ENCODE data around the gene EVX1. TPM values are rescaled to one million over a fixed set of nuclear protein-coding genes. Genes with fewer than 3 reads are reported as not detected.

Gene EVX1
- total RNA-seq, 1 experiment from 2014 or later: 0.33 TPM

DNA sequence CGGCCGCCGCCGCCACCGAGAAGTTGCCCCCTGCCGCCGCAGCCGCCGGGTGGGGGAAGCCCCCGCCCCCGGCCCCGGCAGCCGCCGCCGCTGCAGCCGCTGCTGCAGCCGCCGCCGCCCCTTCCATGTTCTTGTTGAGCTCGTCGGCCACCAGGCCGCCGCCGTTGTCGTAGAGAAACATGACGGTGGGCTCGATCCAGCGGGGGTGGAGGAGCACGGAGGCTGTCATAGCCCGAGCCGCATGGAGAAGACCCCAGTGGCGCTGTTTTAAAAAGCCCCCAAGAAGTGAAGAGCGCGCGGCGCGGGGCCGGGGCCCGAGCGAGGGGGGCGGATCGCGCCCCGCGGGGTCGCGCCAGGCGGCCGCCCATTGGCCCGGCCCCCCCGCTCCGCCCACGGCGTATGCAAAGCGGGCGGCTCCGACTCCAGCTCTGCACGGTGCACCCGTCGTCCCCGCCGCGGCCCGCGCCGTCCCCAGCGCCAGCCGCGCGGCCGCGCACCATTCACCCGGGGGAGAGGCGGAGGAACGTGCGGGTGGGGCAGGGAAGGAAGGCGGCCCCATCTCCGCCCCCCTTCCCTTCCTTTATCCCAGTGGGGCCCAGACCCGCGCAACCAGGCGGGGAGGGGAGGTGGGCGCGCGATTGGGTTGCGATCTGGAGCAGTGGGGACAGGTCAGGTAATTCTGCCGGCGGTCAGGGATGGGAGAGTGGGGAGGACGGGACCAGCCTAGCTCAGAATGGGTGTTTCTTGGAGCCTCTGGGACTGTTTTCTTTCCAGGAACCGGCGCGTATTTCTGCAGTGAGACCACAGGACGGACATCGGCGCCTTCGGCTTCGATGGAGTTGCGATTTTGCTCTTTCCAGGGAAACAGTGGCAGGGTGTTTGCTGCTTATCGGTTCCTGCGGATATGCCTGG, 42.5 kb upstream of the EVX1 start, which contains the start of gene HOXA13:
TSS of gene HOXA13 (minus strand) at position 243 of the 912 bp plus-strand sequence. CDS start at position 229, 14 bp downstream.
- DNase-seq (peak; percentile 92), ATAC-seq (peak; percentile 59)
- ChIA-PET CTCF (interaction anchor here (0.6 to 2.3 kb wide), 4 partner anchors 9 to 462 kb away, joined by 3 to 20 read pairs (median 4); no protein-coding TSS in a partner anchor), POLR2A (ENCODE audit: unreplicated experiment) (interaction anchor here (0.9 to 1.0 kb wide), 4 partner anchors 11 to 539 kb away, joined by 3 to 24 read pairs (median 4); no protein-coding TSS in a partner anchor)
- Histone ChIP-seq H3K9me2 (replicated peaks; ENCODE audit: low read length) (no peaks in the 10 kb centered on the region), H3F3A (ENCODE audit: low read length, unreplicated experiment) (no peaks in the 10 kb centered on the region), H3K36me3 (ENCODE audit: low read depth, low read length) (0 out of 2 replicates have a peak, but pooled peaks cover 6% of the 10 kb centered on the region), H3K9me3 (ENCODE audit: low read length) (no peaks in the 10 kb centered on the region), H3K9ac (ENCODE audit: low read length) (peak within 1 kb of the TSS; percentile 97), H3K4me2 (ENCODE audit: low read length) (peak within 1 kb of the TSS; percentile 99), H3K27ac (ENCODE audit: low read length) (peak within 1 kb of the TSS; percentile 92), H3K4me1 (ENCODE audit: insufficient read depth, low read length) (peaks cover 34% of the 10 kb centered on the region), H2AFZ (ENCODE audit: low read length) (peak within 1 kb of the TSS; percentile 35), H3K79me2 (ENCODE audit: low read length) (peaks cover 95% of the 10 kb centered on the region), H3K27me3 (ENCODE audit: low read length) (no peaks in the 10 kb centered on the region), H3K4me3 (ENCODE audit: low read length) (peak within 1 kb of the TSS; percentile 91), H4K20me1 (ENCODE audit: low read length) (peaks cover 12% of the 10 kb centered on the region; the same call in 1 of the 2 replicates)
- no TSS peak for BruUV-seq (replicated peaks)
- intact Hi-C loops (cut with micrococcal nuclease): loop anchor here (5.0 kb wide), 3 partner anchors 33 to 892 kb away; partner anchors contain the start of genes HOXA9 and TAX1BP1
- TF ChIP-seq EZH2phosphoT487 (IDR thresholded peaks at IDR 0.05; ENCODE audit: borderline replicate concordance, low read length) (peak; percentile 94), EZH2 (IDR thresholded peaks at IDR 0.05; ENCODE audit: low read length, unreplicated experiment) (no peak)

DNA sequence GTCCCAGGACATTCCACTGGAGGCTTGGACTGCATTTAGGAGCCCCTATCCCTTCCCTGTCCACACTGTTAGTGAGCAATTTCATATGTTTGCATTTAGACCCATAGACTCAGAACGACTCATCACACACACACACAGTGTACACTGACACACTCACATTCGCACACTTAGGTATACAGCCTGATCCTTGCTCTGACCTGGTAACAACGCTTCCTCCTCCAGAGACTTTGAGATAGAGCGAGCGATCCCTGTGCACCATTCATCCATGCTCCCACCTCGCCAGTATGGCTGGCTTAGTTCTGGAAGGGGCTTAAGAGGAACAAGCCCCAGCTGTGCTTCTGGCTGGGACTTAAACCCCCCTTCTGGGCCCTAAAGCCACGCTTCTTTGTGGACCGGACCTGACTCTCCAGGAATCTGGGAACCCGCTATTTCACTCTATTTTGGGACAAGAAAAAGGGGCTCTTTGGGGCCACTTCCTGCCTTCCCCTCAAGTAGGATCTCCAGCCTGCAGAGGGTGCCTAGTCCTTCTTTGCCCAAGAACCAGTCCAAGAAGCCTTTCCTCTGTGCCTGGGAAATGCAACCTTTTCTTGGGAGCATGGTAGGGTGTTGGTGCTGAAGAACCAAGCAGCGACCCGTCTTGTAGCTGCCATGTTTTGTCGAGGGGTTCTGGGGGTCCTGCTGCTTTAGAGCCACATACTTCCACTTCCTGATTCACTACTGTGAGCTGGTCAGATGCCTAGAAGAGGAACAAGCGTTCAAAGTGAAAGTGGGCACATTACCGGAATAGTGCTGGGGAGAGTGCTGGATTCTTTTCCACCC, 41.6 kb upstream of the EVX1 start:
- TF ChIP-seq EZH2 (IDR thresholded peaks at IDR 0.05; ENCODE audit: low read length, unreplicated experiment): no peak
- TF ChIP-seq, protein P1, sequence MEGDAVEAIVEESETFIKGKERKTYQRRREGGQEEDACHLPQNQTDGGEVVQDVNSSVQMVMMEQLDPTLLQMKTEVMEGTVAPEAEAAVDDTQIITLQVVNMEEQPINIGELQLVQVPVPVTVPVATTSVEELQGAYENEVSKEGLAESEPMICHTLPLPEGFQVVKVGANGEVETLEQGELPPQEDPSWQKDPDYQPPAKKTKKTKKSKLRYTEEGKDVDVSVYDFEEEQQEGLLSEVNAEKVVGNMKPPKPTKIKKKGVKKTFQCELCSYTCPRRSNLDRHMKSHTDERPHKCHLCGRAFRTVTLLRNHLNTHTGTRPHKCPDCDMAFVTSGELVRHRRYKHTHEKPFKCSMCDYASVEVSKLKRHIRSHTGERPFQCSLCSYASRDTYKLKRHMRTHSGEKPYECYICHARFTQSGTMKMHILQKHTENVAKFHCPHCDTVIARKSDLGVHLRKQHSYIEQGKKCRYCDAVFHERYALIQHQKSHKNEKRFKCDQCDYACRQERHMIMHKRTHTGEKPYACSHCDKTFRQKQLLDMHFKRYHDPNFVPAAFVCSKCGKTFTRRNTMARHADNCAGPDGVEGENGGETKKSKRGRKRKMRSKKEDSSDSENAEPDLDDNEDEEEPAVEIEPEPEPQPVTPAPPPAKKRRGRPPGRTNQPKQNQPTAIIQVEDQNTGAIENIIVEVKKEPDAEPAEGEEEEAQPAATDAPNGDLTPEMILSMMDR (conservative IDR thresholded peaks at IDR 0.05; ENCODE audit: low read depth, low read length): no peak
- TF ChIP-seq EZH2phosphoT487 (IDR thresholded peaks at IDR 0.05; ENCODE audit: borderline replicate concordance, low read length): no peak
- H3K79me2 ChIP-seq (ENCODE audit: low read length): peaks cover 95% of the 10 kb centered on the region
- no peaks in the 10 kb centered on the region for H3K9me3 ChIP-seq (ENCODE audit: low read length)
- peaks cover 30% of the 10 kb centered on the region for H3K4me1 ChIP-seq (ENCODE audit: insufficient read depth, low read length)
- no peaks in the 10 kb centered on the region for H3K9me2 ChIP-seq (replicated peaks; ENCODE audit: low read length)
- ATAC-seq (peak; percentile 6), DNase-seq (peak; percentile 57)
- H3K27me3 ChIP-seq (ENCODE audit: low read length): no peaks in the 10 kb centered on the region
- peak overlapping the region; percentile 92 for H3K27ac ChIP-seq (ENCODE audit: low read length)
- peak overlapping the region; percentile 35 for H2AFZ ChIP-seq (ENCODE audit: low read length)
- intact Hi-C loops (cut with micrococcal nuclease): loop anchor here (5.0 kb wide), 1 partner anchor 34 kb away; the partner anchor contains the start of gene HOXA9
- no peaks in the 10 kb centered on the region for H3F3A ChIP-seq (ENCODE audit: low read length, unreplicated experiment)
- H3K4me2 ChIP-seq (ENCODE audit: low read length): peak overlapping the region; percentile 94
- 0 out of 2 replicates have a peak, but pooled peaks cover 6% of the 10 kb centered on the region for H3K36me3 ChIP-seq (ENCODE audit: low read depth, low read length)
- H4K20me1 ChIP-seq (ENCODE audit: low read length): peaks cover 12% of the 10 kb centered on the region; the same call in 1 of the 2 replicates
- ChIA-PET POLR2A (ENCODE audit: unreplicated experiment) (interaction anchor here (0.9 to 1.0 kb wide), 3 partner anchors 12 to 538 kb away, joined by 3 to 24 read pairs (median 5); no protein-coding TSS in a partner anchor), CTCF (interaction anchor here (2.2 to 2.3 kb wide), 2 partner anchors 405 kb away, joined by 20 to 29 read pairs; no protein-coding TSS in a partner anchor)
- H3K9ac ChIP-seq (ENCODE audit: low read length): peak overlapping the region; percentile 91
- H3K4me3 ChIP-seq (ENCODE audit: low read length): peak overlapping the region; percentile 75
- BruUV-seq (replicated peaks): TSS peak; percentile 73

Measured in PC-3 (cell line).